ENCODE measurements around the gene GMDS. TPM values are rescaled to one million over a fixed set of nuclear protein-coding genes. Genes with fewer than 3 reads are reported as not detected.
"Not testable (repeated sequence)": the region's sequence is repeated elsewhere in the genome, so short reads cannot be mapped to it uniquely, and the experiment has no call there.

GMDS gene
- total RNA-seq, 1 donor from 2014 or later = 12.6 TPM

GRCh38 chr6:1851681-1852456, 393.5 kb downstream of the GMDS start:
- DNase-seq = no peak

GRCh38 chr6:1850840-1851157, 394.6 kb downstream of the GMDS start:
- no peak for DNase-seq

- DNase-seq = no peak
These were observed 395.1 kb downstream of the GMDS start for GRCh38 chr6:1850121-1850839.

GRCh38 chr6:1849691-1850090, 395.7 kb downstream of the GMDS start:
- DNase-seq = no peak

GRCh38 chr6:1848752-1849151, 396.7 kb downstream of the GMDS start:
- no peak for DNase-seq

GRCh38 chr6:1846611-1847010, 398.8 kb downstream of the GMDS start:
- no peak for DNase-seq

- DNase-seq = not testable (repeated sequence)
These were observed 399.9 kb downstream of the GMDS start for GRCh38 chr6:1845543-1845942.

- no peak for DNase-seq
These were observed 403.1 kb downstream of the GMDS start for GRCh38 chr6:1842334-1842733.

- no peak for DNase-seq
These were observed 404.3 kb downstream of the GMDS start for GRCh38 chr6:1841136-1841535.

GRCh38 chr6:1840491-1841121, 404.8 kb downstream of the GMDS start:
- DNase-seq = no peak

GRCh38 chr6:1839361-1839760, 406.0 kb downstream of the GMDS start:
- no peak for DNase-seq

GRCh38 chr6:1838604-1839213, 406.7 kb downstream of the GMDS start:
- peak; percentile 48 for DNase-seq

GRCh38 chr6:1837826-1838225, 407.6 kb downstream of the GMDS start:
- DNase-seq = no peak

GRCh38 chr6:1836690-1837089, 408.7 kb downstream of the GMDS start:
- no peak for DNase-seq

GRCh38 chr6:1834646-1835516, 410.5 kb downstream of the GMDS start:
- no peak for DNase-seq

- no peak for DNase-seq
These were observed 411.2 kb downstream of the GMDS start for GRCh38 chr6:1834207-1834606.

GRCh38 chr6:1832844-1833787, 412.3 kb downstream of the GMDS start:
- peak; percentile 93 for DNase-seq

GRCh38 chr6:1832358-1832757, 413.0 kb downstream of the GMDS start:
- DNase-seq = no peak

GRCh38 chr6:1827984-1828793, 417.2 kb downstream of the GMDS start:
- DNase-seq = no peak

- no peak for DNase-seq
These were observed 419.5 kb downstream of the GMDS start for GRCh38 chr6:1825926-1826325.
